HG03575 (cell line): ENCODE measurements around the gene NRG4.
"Not testable (repeated sequence)": the region's sequence is repeated elsewhere in the genome, so short reads cannot be mapped to it uniquely, and the experiment has no call there.

Experiments used
- ATAC-seq: cut with Tn5 transposase; IDR thresholded peaks from one replicate; pipeline ENCODE4 v1.9.1; 2021; ENCODE audit not compliant: unreplicated experiment, insufficient number of reproducible peaks, low FRiP score; ENCODE audit errors: extremely low read depth

NRG4 gene, protein sequence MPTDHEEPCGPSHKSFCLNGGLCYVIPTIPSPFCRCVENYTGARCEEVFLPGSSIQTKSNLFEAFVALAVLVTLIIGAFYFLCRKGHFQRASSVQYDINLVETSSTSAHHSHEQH

DNA sequence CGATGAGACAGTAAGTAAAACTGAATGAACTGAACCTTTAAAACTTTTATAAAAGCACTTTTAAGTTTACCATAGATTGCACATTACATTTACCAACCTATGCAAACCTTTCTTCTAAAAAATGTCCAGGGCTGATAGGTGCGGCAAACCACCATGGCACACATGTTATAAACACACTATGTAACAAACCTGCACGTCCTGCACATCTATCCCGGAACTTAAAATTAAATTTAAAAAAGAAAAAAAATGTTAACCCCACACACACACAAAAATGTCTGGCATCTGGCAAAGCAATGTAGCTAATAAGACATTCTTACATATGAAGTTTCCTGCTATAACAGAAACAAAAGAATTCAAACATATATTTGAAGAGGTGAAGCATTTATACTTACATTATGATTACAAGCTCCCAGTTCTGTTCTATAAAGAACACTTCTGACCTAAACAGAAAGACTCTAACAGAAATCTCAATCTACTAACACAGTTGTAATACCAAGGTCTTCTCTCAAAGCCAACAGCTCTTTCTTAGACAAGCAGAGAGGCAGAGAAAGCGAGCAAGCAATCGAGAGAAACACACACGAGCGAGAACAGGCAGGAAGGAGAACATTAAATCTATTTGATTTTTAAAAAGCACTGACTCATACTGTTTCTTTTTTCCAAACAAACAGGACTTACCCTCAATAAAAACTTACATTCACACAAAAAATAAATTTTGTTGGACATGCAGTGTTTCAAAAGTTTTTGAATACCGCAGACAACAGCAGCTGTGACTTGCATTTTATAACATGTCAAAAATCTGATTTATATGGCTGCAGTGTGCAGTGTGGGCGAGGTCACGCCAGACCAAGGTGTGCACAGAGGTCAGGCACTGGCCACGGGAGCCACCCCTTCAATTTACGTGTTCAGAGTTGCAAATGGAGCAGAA, at the start of gene NRG4:
TSS of gene NRG4 (minus strand) at position 798 of the 925 bp plus-strand sequence. CDS start 1,194 bp downstream, outside the sequence.
- ATAC-seq, result no peak

DNA sequence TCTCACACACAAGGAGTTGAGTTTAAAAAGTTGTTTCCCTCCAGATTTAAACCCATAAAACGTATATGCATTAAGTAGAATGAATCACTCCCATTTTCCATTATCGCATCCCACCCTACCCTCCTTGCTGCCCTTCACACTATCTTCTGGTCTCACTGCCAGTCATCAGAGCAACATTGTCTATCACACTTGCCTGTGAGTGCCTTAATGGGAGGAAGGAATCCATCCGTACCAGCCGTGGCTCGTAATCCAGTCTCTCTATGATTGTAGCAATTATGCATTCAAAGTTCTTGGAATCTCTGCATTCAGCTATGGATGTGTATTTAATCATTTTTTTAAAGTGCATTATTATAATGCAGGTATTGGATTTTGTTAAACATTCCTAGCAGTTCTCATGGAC, 49.5 kb upstream of the NRG4 start:
- ATAC-seq, result no peak

DNA sequence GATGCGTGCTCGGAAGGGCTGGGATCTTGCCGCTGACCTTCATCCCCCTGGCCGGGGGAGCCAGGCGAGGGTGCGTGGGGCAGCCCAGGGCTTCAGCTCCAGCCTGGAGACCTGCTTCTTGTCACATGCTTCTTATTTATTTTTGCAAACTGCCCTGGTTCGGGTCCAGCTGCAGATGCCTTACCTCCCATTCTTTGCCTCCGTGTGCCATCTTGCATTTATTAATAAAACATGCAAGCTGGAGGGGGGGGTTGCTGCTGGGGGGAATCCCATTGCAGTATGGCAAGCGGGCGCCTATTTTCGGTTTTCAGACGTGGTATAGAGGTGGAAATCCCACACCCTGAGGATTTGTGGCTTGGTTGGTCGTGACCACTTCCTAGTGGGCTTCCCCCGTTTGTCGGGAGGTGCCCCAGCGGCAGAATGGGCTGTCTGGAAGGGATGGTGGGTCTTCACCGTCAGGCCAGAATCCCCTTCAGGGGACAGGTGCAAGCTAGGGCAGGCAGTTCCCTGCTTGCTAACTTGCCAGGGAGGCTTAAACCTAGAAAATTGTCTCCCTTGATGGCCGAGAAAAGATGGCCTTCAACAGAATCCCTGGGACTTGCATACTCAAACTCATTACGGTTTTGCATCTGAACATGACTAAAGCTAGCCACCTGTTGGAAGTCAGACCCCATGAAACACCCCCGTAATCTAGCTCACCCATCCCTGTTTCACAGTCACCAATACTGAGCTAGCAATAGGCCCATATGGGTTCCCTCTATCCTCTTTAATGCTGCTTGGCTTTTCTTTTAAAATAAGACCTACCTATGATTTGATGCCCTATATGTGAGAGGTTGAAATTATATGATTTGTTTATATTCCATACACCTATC, 48.1 kb upstream of the NRG4 start:
- ATAC-seq, result no peak

DNA sequence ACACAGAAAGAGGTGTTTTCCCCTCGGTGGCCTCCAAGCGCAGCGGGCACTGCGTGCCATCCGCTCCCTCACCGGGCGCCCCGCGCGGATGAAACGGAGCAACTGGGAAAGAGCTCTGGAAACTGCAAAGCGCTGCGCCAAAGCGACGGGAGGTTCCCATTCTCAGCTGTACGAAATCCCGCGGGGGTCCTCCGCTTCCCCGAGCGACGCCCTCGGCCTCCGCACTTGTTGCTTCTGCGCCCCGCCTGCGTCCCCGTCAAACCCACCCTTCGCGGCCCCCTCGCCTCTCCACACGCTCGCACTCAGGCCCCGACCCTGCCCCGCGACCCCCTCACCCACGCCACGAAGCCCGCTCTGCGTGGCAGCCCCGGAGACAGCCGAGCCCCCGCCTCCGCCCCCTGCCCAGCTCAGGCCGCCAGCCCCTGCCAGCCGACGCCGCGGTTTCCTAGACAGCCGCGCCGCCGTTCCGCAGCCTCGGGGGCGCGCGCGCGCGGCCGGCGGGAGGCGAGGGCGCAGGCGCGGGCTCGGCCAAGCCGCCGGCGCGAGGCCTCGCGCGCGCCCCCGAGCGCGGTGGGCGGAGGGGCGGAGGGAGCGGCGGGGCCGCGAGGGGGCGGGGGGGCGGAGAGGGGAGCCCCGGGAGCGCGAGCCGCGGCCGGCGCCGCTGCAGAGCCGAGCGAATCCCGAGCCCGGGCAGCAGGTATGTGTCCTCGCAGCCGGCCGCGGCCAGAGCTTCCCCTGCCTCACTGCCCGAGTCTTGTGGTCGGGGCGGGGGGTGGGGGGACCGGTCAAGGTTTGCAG, 47.3 kb upstream of the NRG4 start, which contains the start of gene TMEM266:
TSS of gene TMEM266 (plus strand) at position 666 of the 798 bp plus-strand sequence. CDS start 74,279 bp downstream, outside the sequence.
- no peak for ATAC-seq

DNA sequence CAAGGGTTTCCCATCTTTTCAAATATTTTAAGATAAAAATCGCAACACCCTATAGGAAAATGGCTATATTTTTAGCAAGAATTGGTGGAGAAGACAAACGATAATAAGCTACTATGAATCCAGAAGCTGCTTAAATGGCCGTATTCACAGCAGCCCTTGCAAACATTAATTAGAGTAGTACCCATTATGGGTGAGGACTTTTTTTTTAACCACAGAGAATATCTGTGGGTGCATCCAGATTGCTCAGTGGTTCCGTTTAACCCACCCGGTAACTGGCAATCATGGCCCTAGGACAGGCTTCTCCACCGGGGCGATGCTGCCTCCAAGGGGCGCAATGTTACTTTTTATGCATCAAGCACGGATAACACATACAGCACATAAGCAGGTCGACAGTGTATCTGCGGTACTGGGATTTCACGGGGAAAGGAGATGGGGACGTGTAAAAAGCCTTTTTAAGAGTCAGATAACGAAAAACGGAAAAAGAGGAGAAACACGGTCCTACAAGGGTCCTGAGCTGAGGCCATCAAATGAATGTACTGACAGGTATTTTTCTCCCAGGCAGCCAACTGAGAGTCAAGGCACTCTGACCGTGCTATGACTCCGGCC, 46.6 kb upstream of the NRG4 start:
- ATAC-seq, result no peak

DNA sequence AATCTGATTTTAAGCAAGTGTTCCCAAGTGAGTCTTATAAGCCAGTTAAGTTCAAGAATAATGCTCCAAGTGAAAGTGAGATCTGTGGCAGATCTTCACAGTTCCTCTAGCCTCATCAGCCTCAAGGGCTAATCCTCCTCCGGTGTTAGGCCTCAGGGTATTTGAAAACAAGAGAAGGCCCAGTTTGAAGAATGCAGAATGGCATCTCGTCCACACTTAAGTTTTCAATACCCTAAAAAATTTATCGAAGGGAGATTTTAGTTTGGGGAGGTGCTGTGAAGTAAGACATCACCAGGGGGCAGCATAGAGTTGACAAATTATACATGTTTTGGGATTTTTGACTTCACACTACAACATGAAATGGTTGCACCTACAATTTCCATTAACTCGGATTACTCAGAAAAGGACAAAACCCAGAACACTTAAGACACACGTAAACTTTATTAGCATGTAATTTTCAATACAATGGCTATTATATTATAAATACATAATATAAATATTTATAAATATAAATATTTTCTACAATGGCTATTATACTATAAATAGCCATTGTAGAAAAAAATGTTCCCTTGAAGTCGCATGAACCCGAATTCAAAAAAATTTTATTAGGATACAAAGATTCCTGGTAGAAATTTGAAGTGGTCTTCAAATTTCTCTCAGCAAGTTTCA, 45.2 kb upstream of the NRG4 start:
- ATAC-seq, result no peak

DNA sequence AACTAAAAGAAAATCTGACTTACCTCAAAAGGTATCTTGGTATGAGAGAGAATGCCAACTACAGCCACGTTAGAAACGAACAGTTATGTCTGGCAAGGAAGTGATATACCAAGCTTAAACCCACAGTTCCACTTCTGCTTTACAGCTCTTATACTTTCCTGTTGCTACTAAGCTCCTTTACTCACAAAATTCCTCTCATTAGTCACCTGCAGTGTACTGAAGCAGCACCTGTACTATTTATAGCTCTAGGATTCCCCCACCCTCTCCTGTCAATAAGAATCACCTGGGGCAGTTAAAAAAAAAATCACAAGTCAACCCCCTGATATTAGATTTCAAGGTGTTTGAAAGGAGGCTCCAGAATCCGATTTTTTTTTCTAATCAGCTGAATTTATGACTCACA, 44.7 kb upstream of the NRG4 start:
- ATAC-seq, result peak; percentile 61

DNA sequence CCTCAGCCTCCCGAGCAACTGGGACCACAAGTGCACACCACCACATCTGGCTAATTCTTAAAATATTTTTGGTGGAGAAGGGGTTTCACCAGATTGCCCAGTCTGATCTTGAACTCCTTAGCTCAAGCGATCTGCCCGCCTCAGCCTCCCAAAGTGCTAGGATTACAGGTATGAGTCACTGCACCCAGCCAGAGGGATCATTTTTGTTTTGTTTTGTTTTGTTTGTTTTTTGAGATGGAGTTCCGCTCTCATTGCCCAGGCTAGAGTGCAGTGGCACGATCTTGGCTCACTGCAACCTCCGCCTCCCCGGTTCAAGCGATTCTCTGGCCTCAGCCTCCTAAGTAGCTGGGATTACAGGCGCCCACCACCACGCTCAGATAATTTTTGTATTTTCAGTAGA, 42.0 kb upstream of the NRG4 start:
- ATAC-seq, result not testable (repeated sequence)

DNA sequence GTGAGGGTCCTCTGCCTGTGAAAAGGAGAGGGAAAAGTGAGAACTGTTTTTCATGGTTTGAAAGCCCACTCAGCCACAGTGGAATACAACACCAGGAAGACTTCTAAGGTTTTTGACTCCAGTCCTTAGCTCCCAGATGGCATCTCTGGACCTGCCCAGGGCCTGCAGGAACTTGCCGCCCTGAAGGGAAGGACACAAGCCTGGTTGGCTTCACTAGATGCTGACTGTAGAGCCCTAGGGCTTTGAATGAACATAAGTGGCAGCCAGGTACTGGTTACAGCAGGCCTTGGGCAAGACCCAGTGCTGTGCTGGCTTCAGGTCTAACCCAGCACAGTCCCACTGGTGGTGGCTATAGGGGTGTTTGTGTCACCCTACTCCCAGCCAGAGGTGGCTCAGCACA, 26.3 kb upstream of the NRG4 start:
- no peak for ATAC-seq

DNA sequence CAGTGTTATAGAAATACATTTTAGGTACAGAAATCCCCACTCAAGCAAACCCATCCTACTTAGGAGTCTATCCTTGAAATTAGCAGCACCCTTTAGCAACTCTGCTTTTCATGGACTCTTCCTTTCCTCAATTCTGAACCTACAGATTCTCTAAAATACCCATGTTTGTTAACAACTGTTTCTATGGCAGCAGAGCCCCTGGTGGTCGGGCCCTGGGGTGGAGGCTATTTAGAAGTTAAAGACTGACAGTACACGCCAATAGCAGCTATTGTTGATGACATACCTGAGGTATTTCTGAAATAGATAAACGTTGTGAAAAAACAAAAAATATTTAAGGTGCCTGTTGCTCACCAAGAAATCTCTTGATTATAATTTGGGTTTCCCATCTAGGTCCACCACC, 23.4 kb upstream of the NRG4 start:
- no peak for ATAC-seq

DNA sequence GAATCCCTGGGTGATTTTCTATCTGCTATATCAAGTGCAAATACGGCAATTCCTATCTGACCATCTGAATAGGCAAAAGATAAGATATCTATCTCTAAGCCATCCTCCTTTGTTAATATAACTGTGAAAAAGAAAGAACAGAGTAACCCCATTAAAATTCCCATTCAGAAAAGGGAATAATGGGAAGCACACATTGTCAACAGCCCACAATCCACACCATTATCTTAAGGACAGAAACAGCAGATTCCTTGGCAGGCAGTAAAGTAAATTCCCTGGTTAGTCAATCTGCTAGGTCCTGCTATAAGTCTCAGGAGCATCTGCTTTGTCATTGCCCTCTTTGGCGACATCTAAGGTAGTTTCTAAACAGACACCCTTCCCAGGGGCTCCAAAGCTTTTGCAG, 21.9 kb upstream of the NRG4 start:
- no peak for ATAC-seq

DNA sequence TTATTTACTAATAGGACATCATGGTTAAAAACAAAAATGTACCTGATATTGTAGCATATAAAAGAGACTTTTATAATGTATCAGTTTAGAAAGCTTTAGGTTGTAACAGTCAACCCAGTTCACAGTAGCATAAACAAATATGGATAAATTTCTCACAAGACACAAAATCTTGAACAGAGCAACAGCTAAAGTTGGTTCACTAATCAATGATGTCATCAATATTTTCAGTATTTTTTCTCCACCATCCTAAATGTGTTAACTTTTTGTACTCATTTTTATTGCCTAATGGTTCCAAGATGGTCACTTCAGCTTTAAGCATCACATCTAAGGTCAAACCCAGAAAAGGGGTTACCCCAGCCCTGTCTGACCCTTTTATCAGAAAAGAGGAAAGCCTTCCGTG, 21.2 kb upstream of the NRG4 start:
- no peak for ATAC-seq

DNA sequence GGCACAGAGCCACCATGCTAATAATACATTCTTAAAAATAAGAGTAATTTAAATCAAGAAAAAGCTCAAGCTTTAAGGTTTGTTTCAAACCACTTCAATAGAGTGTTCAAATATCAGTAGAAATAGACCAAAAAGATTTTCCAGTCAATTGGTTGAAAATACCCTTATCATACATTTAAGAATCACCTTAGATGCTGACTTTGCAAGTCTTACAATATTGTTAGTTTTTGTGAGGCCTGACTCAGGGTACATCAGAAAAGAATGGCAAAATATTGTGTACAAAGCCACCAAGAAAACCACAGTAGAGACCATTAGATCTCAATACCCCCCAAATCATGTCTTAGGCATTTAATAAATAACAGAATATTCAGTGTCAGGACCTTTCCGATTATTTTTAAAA, 19.8 kb upstream of the NRG4 start:
- ATAC-seq, result no peak

DNA sequence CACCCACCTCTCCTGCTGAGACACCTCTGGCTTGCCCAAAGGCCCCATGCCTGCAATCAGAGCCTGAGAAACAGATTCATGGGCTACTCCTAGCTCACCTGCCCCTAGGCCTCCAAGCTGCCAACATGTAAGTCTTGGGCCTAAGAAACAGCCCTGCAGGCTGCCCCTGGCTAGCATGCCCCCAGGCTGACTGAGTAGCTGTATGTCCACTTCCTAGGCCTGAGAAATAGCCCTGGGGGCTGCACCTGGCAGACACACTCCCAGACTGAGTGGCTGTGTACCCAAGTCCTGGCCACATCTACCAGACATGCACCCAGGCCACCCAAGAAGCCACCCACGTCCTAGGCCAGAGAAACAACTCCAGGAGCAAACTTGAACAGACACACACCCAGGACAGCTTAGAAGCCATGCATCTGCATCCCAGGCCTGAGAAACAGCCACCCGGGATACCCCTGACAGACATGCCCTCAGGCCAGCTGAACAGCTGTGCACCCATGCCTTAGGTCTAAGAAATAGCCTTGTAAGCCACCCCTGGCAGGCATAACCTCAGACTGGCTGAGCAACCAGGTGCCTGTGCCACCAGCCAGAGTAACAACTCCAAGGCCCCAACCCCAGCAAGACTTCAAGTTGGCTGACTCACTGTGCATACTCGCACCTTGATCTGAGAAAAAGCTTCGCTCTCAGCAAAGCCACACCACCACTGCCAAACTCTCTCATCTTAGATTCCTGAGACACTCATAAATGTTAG, 12.0 kb upstream of the NRG4 start:
- ATAC-seq, result no peak

DNA sequence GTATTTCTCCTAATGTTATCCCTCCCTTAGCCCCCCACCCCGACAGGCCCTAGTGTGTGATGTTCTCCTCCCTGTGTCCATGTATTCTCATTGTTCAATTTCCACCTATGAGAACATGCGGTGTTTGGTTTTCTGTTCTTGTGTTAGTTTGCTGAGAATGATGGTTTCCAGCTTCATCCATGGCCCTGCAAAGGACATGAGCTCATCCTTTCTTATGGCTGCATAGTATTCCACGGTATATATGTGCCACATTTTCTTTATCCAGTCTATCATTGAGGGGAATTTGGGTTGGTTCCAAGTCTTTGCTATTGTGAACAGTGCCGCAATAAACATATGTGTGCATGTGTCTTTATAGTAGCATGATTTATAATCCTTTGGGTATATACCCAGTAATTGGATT, 1.2 kb upstream of the NRG4 start:
- not testable (repeated sequence) for ATAC-seq

DNA sequence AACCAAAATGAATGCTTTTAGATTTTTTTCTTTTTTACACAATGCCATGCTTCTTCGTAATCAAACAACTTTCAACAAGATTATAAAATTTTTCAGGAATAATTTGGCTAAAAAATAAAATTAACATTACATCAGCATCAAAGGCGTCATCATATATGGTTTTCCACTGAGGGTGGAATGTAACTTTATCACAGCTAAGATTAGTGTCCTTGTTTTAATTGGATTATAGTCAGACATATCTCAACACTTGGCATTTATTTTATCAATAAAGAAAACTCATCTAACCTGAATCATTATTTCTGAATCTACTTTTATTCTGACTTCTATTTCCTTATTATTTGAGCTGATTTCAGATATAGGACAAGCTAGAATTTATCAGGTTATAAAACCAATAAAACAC, 1.6 kb downstream of the NRG4 start:
- ATAC-seq, result no peak

DNA sequence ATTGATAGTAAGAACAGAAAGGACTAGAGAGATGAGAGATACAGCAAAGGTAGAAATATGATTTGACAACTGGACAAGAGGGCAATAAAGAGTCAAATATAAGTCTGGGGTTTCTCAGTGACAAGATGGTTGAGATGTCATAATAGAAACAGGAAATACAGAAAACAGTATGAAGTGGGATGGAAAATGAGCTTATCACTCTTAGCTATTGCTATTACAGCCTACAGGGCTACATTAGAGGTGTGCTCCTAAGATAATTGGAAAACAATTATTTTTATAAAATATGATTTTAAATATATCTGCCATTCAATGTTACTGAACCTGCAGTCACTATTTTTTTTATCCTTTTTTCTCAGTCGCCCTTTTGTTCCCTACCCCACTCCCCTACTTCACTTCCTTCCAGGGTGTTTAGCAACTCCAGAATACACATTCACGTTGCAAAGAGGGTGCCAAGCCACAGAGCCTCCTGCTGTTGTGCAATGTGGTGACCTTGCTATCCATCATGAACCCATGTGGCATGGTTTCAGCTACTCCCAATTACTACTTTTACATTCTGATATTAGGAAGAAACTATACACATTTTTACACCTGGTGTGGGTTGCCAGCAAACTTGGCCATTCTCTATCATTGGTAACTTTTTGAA, 6.0 kb downstream of the NRG4 start:
- ATAC-seq, result no peak
